ENCODE measurements around the gene CTDSPL.

The CTDSPL gene

GRCh38 chr3:37940242-37940908 lies 78.7 kb downstream of the CTDSPL start:
- no peak for TF ChIP-seq CTCF (IDR thresholded peaks at IDR 0.05; ENCODE audit: low read depth, low read length)
- DNase-seq (ENCODE audit: low read depth, low spot score): no peak
- in situ Hi-C loops (cut with HindIII; ENCODE audit: low sequenced_read_pairs): no loop called here
- H3K4me3 ChIP-seq (ENCODE audit: low read depth, low read length): no peak overlapping the region

DNA sequence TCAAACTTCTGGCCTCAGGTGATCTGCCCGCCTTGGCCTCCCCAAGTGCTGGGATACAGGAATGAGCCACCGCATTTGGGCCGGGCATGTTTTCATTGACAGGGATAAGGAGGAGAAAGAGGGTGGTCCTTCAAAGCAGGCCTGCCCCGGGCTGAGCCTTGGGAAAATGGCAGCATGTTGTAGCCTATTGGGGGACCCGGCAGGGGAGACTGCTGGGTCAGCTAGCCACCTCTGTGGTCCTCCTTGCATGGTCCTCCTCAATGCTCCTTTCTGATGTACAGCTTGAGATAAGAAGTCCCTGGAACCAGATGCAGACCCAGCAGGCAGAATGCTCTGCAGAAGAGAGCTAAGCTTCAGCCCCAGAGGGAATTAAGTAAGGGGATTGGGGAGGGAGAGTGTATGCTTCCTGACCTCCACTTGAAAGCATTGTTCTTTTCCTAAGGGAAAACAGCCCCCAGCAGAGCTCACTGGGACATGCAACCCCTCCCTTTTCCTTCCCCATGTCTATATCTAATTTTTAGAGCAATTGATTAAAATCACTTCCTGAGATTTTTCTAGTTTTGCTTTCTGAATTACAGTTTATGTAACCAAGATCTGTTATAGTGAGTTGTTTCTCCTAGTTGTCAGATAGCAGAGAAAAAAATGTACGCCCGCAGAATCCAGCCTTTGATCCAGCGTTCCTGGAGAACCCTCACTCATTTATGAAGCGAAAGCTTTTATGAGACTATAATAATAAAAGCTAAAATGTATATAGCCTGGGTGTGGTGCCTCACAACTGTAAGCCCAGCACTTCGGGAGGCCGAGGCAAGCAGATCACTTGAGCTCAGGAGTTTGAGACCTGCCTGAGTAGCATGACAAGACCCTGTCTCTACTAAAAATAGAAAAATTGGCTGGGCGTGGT lies 80.2 kb downstream of the CTDSPL start:
- no peak overlapping the region for H3K4me3 ChIP-seq (ENCODE audit: low read depth, low read length)
- TF ChIP-seq CTCF (IDR thresholded peaks at IDR 0.05; ENCODE audit: low read depth, low read length): no peak
- in situ Hi-C loops (cut with HindIII; ENCODE audit: low sequenced_read_pairs): no loop called here
- no peak for DNase-seq (ENCODE audit: low read depth, low spot score)

- in situ Hi-C loops (cut with HindIII; ENCODE audit: low sequenced_read_pairs): no loop called here
- TF ChIP-seq CTCF (IDR thresholded peaks at IDR 0.05; ENCODE audit: low read depth, low read length): no peak
Measured at GRCh38 chr3:37942646-37943045, 81.0 kb downstream of the CTDSPL start.

GRCh38 chr3:37943126-37943525 lies 81.4 kb downstream of the CTDSPL start:
- DNase-seq (ENCODE audit: low read depth, low spot score): no peak
- no peak overlapping the region for H3K4me3 ChIP-seq (ENCODE audit: low read depth, low read length)
- in situ Hi-C loops (cut with HindIII; ENCODE audit: low sequenced_read_pairs): no loop called here
- TF ChIP-seq CTCF (IDR thresholded peaks at IDR 0.05; ENCODE audit: low read depth, low read length): no peak

More at GRCh38 chr3:37942646-37943045, 81.0 kb downstream of the CTDSPL start:
- no peak for DNase-seq (ENCODE audit: low read depth, low spot score)
- no peak overlapping the region for H3K4me3 ChIP-seq (ENCODE audit: low read depth, low read length)

DNA sequence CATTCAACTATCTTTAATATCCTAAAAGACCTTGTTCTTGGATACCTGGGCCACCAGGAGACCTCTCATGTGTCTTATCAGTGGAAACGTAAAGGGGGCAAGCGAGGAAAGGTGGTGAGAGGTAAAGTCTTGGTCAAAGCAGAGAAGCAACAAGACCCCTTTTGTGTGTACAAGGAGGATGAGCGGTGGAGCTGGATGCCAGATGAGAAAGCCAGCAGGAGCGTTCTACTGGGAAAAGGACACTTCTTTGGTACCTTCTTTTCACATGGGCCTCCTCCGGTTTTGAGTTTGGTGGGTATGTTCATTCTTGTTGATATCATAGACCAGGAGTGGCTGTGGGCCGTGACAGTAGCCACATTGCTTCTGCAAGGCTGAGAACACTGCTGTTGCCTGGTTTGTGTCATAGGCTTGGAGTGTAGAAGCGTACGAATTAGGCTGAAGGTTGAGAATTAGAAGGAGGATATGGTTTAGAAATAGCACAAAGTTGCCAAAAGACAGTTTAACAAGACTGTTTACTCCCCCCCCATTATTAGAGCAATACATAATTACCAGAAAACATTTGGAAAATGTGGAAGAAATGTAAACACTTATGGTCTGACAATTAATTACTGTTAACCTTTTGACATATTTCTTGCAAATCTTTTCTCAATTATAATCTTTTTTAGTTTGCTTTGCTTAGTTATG lies 82.1 kb downstream of the CTDSPL start:
- no peak overlapping the region for H3K4me3 ChIP-seq (ENCODE audit: low read depth, low read length)
- no peak for DNase-seq (ENCODE audit: low read depth, low spot score)
- in situ Hi-C loops (cut with HindIII; ENCODE audit: low sequenced_read_pairs): no loop called here
- TF ChIP-seq CTCF (IDR thresholded peaks at IDR 0.05; ENCODE audit: low read depth, low read length): no peak

DNA sequence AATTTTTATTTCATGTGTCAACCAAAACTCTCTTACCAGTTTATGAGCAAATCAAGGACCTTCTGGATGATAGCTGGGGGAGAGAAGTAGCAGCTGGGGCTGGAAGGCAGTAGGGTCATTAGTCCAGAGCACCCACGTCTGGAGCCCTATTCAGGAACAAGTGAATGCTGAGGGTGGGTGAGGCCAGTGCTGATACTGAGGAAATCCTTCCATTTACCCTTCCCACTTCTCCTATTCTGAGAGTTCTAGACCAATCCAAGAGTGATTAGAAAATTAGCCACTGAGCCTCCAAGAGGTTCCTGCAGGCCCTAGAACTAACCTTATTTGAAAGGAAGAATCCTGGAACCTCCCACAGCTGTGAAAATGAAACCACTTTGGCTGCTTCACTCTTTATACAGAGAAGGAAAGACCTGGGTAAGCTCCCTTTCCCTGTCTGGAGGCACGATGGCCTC lies 82.7 kb downstream of the CTDSPL start:
- H3K4me3 ChIP-seq (ENCODE audit: low read depth, low read length): no peak overlapping the region
- no peak for TF ChIP-seq CTCF (IDR thresholded peaks at IDR 0.05; ENCODE audit: low read depth, low read length)
- in situ Hi-C loops (cut with HindIII; ENCODE audit: low sequenced_read_pairs): no loop called here
- DNase-seq (ENCODE audit: low read depth, low spot score): no peak
